GDM1 (cell line): ENCODE data around the gene CD38.
"Not testable (repeated sequence)": the region's sequence is repeated elsewhere in the genome, so short reads cannot be mapped to it uniquely, and the experiment has no call there.

Source experiments
- DNase-seq: peaks from one replicate; lab custom pipeline; 2025; lab: John Stamatoyannopoulos, UW

The CD38 gene

DNA sequence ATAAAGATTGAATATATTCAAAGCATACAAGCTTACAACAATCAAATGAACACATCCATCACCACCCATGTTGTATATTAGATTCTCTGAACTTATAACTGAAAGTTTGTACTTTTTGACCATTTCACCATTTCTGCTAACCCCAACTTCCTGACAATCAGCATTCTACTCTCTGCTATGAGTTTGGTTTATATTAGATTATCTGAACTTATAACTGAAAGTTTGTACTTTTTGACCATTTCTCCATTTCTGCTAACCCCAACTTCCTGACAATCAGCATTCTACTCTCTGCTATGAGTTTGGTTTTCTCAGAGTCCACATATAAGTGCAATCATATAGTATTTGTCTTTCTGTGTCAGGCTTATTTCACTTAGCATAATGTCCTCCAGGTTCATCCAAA, 15.7 kb upstream of the CD38 start:
- not testable (repeated sequence) for DNase-seq

DNA sequence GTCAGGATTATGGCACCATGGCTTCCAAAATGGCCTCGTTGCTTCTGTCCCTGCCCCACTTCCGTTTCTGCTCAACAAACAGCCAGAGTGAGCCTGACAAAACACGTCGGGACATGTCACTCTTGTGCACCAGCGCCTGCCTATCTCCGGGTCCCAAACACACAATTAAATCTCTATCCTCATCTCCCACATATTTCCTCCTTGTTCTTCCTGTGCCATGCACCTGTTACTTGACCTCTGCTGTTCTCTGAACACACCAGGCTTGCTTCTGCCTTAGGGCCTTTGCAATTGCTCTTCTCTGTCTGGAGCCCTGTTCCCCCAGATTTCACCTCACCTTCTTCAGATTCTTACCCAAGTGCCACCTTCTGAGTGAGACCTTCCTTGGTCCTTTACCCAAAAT, 12.7 kb upstream of the CD38 start:
- peak; percentile 69 for DNase-seq

DNA sequence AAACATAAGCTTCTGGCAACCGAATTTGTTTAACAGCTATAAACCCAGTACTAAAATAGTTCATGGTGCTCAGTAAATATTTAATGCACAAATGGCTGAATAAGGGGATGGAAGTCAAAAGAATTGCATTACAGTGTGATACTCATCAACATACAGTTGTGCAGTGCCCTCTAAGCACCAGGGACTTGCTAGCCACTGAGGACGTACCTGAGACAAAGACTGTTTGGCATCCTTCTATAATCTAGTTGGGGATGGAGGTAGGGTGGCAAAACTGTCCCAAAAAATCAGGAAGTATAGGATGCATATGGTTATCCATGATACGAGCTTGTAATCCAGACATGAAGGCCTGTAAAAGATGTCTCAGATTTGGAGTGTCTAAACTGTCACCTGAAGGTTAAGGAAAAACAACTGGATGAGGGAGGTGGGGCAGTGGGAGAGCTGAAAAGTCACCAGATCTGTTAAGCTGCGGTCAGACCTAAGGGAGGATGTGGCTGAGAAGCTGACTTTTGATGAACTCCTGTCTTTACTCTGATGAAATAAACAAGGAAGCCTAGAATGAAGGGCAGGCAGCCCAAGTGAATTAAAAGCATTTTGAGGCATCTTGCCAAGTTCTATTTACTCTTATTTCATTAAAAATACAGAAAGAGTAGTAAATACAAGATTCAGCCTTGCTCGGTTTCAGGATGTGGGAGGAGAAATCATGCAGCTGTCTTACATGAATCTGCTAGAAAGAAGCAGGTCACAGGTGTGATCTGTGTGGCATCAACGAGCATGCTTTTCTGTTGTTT, 12.0 kb upstream of the CD38 start:
- DNase-seq, result peak; percentile 53

- no peak for DNase-seq
Observed at GRCh38 chr4:15766821-15767220, 11.3 kb upstream of the CD38 start.

DNA sequence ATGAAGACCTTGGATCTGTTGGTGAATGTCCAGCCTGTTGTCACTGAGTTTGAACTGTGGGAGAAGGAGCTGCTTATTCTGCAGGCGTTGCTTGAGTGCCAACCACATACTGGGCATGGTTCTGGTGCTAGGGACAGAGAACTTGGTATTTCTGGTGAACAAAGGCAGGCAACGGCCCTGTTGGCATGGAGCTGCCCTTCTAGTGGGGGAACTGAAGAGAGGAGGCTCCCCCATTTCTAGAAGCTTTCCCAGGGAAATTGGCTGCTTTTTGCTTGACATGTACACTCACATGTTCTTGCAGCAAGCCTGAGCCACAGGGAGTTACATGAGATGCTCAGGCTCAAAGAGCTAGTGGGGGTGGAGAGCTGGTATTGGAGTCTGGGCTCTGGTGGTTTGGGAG, 8.9 kb upstream of the CD38 start:
- DNase-seq, result no peak

DNA sequence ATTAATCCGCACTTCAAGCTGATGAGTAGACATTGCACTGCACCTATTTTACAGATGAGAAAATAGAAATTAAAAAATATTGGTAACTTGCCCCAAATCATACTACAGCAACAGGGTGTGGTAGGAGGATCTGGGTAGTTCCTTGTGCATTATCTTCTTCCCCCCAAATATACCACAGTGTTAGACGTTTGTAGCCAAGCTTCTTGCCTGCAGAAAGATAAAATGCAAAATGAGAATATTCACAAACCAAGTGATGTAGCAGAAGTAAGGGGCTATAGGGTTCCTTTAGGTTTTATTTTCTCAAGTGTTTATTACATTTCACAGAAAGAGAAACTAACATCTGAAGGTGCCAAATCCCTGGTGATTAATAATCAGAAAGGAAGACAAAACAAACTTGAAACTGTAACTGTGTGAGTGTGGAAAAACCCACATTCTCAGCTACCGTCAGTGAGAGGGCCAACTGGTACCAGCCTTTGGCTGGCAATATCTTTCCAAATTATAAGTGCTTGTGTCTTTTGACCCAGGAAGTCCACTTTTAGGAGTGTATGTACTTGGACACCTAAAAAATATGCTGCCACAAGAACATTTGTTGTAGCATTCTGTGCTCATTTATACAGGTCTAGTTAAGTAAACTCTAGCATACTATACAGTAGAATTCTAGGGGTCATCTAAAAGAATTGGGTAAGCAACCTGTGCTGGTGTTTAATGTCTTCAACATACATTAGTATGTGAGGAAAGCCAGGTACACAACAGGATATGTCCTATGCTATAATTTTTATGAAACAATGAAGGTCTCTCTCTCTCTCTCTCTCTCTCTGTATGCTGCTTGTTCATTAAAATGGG, 6.7 kb upstream of the CD38 start:
- no peak for DNase-seq

DNA sequence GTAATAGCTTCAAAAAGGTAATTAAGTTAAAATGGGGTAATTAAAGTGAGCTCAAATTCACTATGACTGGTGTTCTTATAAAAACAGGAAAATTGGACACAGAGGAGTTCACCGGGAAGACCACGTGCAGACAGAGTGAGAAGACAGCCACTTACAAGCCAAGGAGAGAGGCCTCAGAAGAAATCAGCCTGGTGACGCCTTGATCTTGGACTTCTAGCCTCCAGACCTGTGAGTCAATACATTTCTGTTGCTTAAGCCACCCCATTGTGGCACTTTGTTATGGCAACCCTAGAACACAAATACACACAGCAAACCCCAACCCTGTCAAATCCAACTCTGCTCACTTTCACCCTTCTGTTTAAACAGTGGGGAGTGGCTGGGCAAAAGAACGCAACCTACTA, 4.1 kb upstream of the CD38 start:
- DNase-seq, result no peak

DNA sequence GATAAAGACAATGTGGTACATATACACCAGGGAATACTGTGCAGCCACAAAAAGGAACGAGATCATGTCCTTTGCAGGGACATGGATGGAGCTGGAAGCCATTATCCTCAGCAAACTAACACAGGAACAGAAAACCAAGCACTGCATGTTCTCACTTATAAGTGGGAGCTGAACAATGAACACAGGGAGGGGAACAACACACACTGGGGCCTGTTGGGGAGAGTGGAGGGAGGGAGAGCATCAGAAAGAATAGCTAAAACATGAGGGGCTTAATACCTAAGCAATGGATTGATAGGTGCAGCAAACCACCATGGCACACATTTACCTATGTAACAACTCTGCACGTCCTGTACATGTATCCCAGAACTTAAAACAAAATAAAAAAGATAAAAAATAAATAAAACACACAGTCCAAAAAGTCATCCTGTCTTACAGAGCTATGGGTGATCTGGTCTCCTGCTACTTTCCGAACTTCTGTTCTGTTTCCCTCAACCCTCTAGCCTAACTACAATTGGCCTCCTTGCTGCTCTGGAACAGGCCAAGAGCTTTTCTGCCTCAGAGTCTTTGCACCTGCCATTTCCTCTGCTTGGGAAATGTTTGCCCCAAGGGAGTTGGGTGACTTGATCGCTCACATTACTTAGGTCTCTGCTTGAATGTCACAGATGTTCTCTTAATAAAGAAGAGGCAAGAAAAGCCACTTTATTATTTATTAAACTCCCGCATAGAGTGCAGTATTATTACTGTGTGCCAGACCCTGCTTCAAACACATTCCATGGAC, 1.1 kb upstream of the CD38 start:
- no peak for DNase-seq

DNA sequence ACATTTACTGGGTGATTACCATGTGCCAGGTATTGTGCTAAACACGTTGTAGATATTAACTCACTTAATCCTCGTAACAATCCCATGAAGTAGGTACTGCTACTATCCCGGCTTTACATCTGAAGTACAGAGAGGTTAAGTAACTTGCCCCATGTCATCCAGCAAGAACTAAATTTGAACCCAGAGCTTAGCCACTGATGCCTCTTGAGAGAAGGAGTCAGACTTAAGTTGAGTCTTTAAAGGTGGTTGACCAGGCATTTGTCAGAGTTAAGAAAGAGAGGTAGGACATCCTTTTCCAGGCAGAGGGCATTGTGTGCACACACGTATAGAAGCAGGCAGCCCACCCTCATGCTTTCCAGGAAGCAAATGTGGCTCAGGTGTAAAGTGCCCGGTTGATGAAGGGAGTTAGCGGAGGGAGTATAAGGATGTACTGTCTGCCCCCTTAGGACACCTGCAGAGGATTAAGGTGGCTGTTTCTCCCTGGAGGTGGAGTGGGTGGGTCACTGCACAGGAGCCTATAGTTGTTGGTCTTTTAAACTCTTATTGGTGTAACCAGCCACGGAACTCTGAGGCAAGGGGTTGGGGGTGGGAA, 335 bp upstream of the CD38 start:
- no peak for DNase-seq

GRCh38 chr4:15779306-15779705, 1.2 kb downstream of the CD38 start:
- no peak for DNase-seq

DNA sequence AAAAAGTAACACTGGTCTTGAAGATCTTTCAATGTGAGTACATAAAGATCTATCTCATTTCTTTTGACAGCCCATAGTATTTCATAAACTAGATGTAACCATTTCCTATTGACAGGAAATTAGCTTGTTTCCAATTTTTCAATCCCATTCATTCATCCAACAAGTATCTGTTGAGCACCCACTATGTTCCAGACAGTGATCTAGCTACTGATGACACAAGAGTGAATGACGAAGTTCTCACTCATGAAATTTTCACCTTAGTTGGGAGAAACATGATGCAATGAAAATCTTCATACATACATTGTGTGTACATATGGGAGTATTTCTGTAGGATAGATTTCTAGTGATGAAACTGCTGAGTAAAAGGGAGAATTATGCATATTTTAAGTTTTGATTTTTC, 1.7 kb downstream of the CD38 start:
- DNase-seq, result no peak

GRCh38 chr4:15781427-15782095, 3.4 kb downstream of the CD38 start:
- no peak for DNase-seq

GRCh38 chr4:15783676-15784075, 5.5 kb downstream of the CD38 start:
- no peak for DNase-seq

GRCh38 chr4:15784959-15785634, 7.0 kb downstream of the CD38 start:
- DNase-seq, result no peak

GRCh38 chr4:15786743-15787142, 8.6 kb downstream of the CD38 start:
- no peak for DNase-seq

GRCh38 chr4:15792974-15793373, 14.8 kb downstream of the CD38 start:
- DNase-seq, result no peak

DNA sequence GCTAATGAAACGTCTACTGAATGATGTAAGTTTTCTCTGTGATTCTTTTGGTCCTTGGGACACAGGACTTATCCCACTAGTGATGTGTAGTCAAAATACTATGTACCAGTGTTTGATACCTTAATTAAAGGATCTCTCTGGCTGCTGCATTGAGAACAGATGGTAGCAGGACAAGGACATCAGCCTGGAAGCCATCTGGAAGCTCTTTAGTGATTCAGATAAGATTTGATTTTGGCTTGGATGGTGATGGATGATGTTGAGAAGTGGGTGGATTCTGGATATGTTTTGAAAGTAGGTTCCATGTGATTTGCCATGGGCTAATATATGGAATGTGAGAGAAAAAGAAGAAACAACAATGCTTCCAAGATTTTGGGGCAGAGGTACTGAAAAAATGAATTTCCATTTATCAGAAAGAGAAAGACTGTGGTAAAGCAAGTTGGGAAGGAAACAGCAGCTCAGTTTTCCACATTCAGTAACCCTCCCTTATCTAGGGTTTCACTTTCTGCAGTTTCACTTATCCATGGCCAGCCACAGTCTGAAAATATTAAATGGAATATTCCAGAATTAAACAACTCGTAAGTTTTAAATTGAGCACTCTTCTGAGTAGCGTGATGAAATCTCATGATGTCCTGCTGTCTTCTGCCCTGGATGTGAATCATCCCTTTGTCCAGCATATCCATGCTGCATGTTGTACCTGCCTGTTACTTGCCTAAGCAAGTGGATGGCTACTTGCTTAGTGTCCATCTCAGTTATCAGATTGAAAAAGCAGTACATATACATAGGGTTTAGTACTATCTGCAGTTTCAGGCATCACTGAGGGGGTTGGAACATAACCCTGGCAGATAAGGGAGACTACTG, 15.6 kb downstream of the CD38 start:
- DNase-seq, result no peak

DNA sequence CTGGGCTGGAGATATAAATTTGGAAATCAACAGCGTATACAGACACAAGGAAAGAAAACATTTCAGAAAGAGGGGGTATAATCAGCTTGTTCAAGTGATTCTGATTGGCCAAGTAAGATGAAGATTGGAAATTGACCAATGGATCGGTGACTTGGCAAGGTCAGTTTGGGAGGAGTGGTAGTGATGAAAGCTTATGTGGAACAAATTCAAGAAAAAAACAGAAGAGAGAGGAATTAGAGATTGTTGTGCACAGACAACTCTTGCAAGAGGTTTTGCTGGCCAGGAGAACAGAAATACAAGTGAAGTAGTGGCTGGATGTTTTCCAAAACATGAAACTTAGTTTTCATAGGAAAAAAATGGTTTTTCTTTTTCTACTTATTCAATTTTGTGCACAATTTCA, 16.3 kb downstream of the CD38 start:
- DNase-seq, result no peak

GRCh38 chr4:15794905-15795304, 16.8 kb downstream of the CD38 start:
- DNase-seq, result no peak

- no peak for DNase-seq
Observed at GRCh38 chr4:15797320-15797719, 19.2 kb downstream of the CD38 start.
